D721Med (cell line): Measurements from ENCODE around the gene DIAPH2.
A peak's percentile ranks its signal among the peaks of the same experiment; 100 is the strongest.

Source experiments
- DNase-seq: peaks from one replicate; pipeline ENCODE4 v3.0.0; 2011; ENCODE audit warnings: low spot score; ENCODE audit not compliant: insufficient read length
- FAIRE-seq: peaks from 2 replicates; lab custom pipeline; 2011; peaks lifted over from hg19 to GRCh38; lab: Jason Lieb, UNC
- CTCF ChIP-seq: IDR thresholded peaks from 2 replicates; pipeline ENCODE4 v1.5.1; 2012; ENCODE audit warnings: mild to moderate bottlenecking, control low read depth; ENCODE audit not compliant: insufficient read depth; ENCODE audit errors: missing control alignments

The DIAPH2 gene

GRCh38 chrX:97529536-97530200 is 845.0 kb downstream of the DIAPH2 start:
- FAIRE-seq: no peak
- no peak for TF ChIP-seq CTCF
- DNase-seq: no peak

GRCh38 chrX:97531825-97532224 is 847.2 kb downstream of the DIAPH2 start:
- no peak for TF ChIP-seq CTCF
- no peak for FAIRE-seq
- DNase-seq: no peak

GRCh38 chrX:97538745-97539144 is 854.1 kb downstream of the DIAPH2 start:
- DNase-seq: no peak
- no peak for TF ChIP-seq CTCF
- FAIRE-seq: no peak

GRCh38 chrX:97539970-97540519 is 855.4 kb downstream of the DIAPH2 start:
- FAIRE-seq (peak; percentile 53), DNase-seq (no peak)
- no peak for TF ChIP-seq CTCF

DNA sequence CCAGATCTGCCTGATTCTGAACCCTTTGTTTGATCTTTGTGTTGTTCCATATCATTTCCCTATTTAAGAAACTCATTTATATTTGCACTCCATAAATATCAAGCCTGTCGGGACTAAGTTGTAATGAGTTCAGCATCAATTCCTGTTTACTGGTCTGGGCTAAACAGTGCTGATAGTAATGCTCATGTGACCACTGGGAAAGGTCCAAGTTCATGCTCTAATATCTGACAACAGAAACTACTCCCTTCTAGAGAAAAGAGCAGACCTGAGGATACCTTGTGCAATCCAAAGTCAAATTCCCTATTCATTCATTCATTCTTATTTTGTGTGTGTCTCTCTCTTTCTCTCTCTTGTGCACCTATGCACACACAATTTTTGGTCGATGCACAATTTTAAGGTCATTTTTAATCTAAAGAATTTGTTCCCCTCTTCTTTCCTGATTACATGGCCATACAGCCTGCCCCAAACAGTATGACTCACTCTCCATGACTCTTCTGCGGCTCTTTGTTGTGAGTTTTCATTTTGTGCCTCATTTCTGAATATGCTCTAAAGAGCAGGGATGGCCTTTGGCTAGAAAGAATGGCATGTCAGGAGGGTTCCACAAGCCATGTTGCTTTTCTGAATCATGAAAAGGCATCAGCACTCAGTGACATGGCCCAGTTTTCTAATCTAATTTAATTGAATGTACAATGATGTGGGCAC is 863.4 kb downstream of the DIAPH2 start:
- no peak for FAIRE-seq
- no peak for TF ChIP-seq CTCF
- no peak for DNase-seq

DNA sequence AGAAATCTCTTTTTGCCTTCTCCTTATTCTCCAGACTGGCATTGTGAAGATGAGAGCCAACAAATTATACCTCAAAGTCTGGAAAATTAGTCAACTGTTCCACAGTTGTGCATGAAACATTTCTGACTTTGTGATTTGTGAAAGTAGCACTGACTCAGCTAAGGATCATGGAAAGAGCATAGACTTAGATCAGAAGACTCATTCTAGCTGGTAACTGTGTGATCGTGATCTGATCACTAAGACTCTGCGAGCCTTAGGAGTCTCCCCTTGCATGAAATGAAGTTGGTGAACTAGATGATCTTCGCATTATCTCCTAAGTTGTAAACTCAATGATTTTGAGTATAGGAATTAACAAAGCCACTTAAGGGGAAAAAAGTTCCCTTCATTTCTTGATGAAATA is 867.2 kb downstream of the DIAPH2 start:
- DNase-seq (no peak), FAIRE-seq (no peak)
- no peak for TF ChIP-seq CTCF

DNA sequence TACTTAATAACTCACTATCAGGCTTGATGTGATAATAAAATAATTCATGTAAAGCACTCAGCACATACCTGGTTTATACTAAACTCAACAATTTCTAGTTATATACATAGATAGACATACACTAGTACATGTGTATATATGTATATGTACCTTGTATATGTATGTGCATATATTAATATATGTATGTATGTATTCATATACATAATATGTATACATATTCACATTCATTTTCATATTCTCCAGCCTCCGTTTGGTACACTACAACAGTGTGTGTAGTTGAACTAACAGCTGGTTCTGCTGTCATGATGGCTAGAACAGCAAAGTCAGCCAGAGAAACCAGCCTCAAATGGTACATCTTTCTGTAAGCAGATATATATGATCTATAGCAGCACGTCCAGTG is 869.2 kb downstream of the DIAPH2 start:
- TF ChIP-seq CTCF: no peak
- FAIRE-seq (no peak), DNase-seq (no peak)
